HepG2 (cell line): ENCODE data around the gene GTF3C5. TPM values are rescaled to one million over a fixed set of nuclear protein-coding genes. Genes with fewer than 3 reads are reported as not detected.

Experiments used
- AHR ChIP-seq: IDR thresholded peaks from 2 replicates; pipeline ENCODE4 v1.6.1; 2018; ENCODE audit warnings: missing genetic modification reagents, missing compliant biosample characterization
- CBX5 ChIP-seq: sonication (generic); formaldehyde crosslinking; IDR thresholded peaks from 2 replicates; pipeline ENCODE4 v1.4.0; 2020; ENCODE audit warnings: missing genetic modification reagents, borderline replicate concordance
- CEBPG ChIP-seq: IDR thresholded peaks from 2 replicates; pipeline ENCODE4 v1.6.1; 2016
- FOXO1 ChIP-seq: sonication (generic); formaldehyde crosslinking; IDR thresholded peaks from 2 replicates; pipeline ENCODE4 v1.4.0; 2020; ENCODE audit warnings: missing genetic modification reagents
- GATA4 ChIP-seq: sonication (generic); IDR thresholded peaks from 2 replicates; pipeline ENCODE4 v1.6.1; 2016; ENCODE audit warnings: antibody characterized with exemption, low read depth, borderline replicate concordance
- MLXIP ChIP-seq: sonication (generic); formaldehyde crosslinking; IDR thresholded peaks from 2 replicates; pipeline ENCODE4 v1.9.0; 2021; ENCODE audit warnings: missing genetic modification reagents, borderline replicate concordance
- MTF1 ChIP-seq: sonication (generic); formaldehyde crosslinking; IDR thresholded peaks from 2 replicates; pipeline ENCODE4 v1.5.0; 2020; ENCODE audit warnings: missing genetic modification reagents
- MZF1 ChIP-seq: sonication (generic); formaldehyde crosslinking; IDR thresholded peaks from 2 replicates; pipeline ENCODE4 v1.8.1; 2023; ENCODE audit warnings: mild to moderate bottlenecking, missing genetic modification reagents, borderline replicate concordance
- NFAT5 ChIP-seq: sonication (generic); formaldehyde crosslinking; IDR thresholded peaks from 2 replicates; pipeline ENCODE4 v1.4.0; 2020; ENCODE audit warnings: missing genetic modification reagents
- RFXAP ChIP-seq: sonication (generic); formaldehyde crosslinking; IDR thresholded peaks from 2 replicates; pipeline ENCODE4 v1.4.0; 2020; ENCODE audit warnings: missing genetic modification reagents, borderline replicate concordance
- SAFB2 ChIP-seq: sonication (generic); formaldehyde crosslinking; IDR thresholded peaks from 2 replicates; pipeline ENCODE4 v1.5.1; 2020; ENCODE audit warnings: missing genetic modification reagents, low read depth, mild to moderate bottlenecking, borderline replicate concordance
- ZKSCAN8 ChIP-seq: IDR thresholded peaks from 2 replicates; pipeline ENCODE4 v1.6.1; 2016; ENCODE audit warnings: borderline replicate concordance, missing genetic modification reagents, missing compliant biosample characterization
- ZNF564 ChIP-seq: sonication (generic); formaldehyde crosslinking; IDR thresholded peaks from 2 replicates; pipeline ENCODE4 v1.8.1; 2023; ENCODE audit warnings: mild to moderate bottlenecking, missing genetic modification reagents
- ZZZ3 ChIP-seq: sonication (generic); formaldehyde crosslinking; IDR thresholded peaks from 2 replicates; pipeline ENCODE4 v1.4.0; 2020; ENCODE audit warnings: missing genetic modification reagents, mild to moderate bottlenecking, borderline replicate concordance
- polyA plus RNA-seq, 8 experiments: library from polyadenylated mRNA; depleted of rRNA in 3 of 8; stranded (reverse) in 7 of 8; unstranded in 1 of 8; fragments of >200 nt; fragmentation: Illumina TruSeq in 4 of 8; extraction: Trizol in 4 of 8; gene quantifications; 2 replicates each; pipeline versions ENCODE4 v1.2.1 to v1.2.3, GENCODE V29; 2011 to 2016; ENCODE audit warnings: low read depth in 4 of 8, missing spikeins in 1 of 8, mixed read lengths in 1 of 8; ENCODE audit not compliant: insufficient read depth in 1 of 8
- total RNA-seq, 5 experiments: library from RNA; depleted of rRNA; stranded (reverse); fragments of >200 nt; fragmentation: Illumina TruSeq; extraction: Trizol; gene quantifications; 2 replicates each; pipeline ENCODE4 v1.2.3, GENCODE V29; 2016; ENCODE audit warnings: low read depth in 1 of 5
- TF ChIP-seq, protein P1 (sequence below): sonication (generic); formaldehyde crosslinking; IDR thresholded peaks from 2 replicates; pipeline ENCODE4 v1.9.0; 2021; ENCODE audit warnings: missing genetic modification reagents, mild to moderate bottlenecking, borderline replicate concordance
- TF ChIP-seq, protein P2 (sequence below): sonication (generic); formaldehyde crosslinking; IDR thresholded peaks from 2 replicates; pipeline ENCODE4 v1.8.1; 2022; ENCODE audit warnings: low read depth, mild to moderate bottlenecking, missing genetic modification reagents

The GTF3C5 gene
- total and polyA plus RNA-seq, 2 of the 13 experiments (the other 11 are each of a cell fraction or from before 2014, with no cell fraction given): 66.9 to 92.6 TPM

- TF ChIP-seq ZZZ3 (CRISPR knock-in tag) (peak; percentile 59; the same call in 1 of the 2 replicates), CEBPG (CRISPR knock-in tag) (peak; percentile 28; the same call in 1 of the 2 replicates), MTF1 (CRISPR knock-in tag) (no peak), CBX5 (CRISPR knock-in tag) (peak; percentile 89; the same call in 1 of the 2 replicates), AHR (CRISPR knock-in tag) (peak; percentile 64; the same call in 1 of the 2 replicates), FOXO1 (CRISPR knock-in tag) (peak; percentile 32; the same call in 1 of the 2 replicates), MLXIP (CRISPR knock-in tag) (no peak; the same call in 1 of the 2 replicates), RFXAP (0 out of 2 replicates have a peak, but pooled peaks have one; percentile 53), SAFB2 (CRISPR knock-in tag) (no peak), NFAT5 (CRISPR knock-in tag) (peak; percentile 33; the same call in 1 of the 2 replicates), ZNF564 (CRISPR knock-in tag) (no peak; the same call in 1 of the 2 replicates), ZKSCAN8 (CRISPR knock-in tag) (peak; percentile 67; the same call in 1 of the 2 replicates), GATA4 (peak; percentile 39; the same call in 1 of the 2 replicates), MZF1 (CRISPR knock-in tag) (no peak)
- TF ChIP-seq, protein P1, sequence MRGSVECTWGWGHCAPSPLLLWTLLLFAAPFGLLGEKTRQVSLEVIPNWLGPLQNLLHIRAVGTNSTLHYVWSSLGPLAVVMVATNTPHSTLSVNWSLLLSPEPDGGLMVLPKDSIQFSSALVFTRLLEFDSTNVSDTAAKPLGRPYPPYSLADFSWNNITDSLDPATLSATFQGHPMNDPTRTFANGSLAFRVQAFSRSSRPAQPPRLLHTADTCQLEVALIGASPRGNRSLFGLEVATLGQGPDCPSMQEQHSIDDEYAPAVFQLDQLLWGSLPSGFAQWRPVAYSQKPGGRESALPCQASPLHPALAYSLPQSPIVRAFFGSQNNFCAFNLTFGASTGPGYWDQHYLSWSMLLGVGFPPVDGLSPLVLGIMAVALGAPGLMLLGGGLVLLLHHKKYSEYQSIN (CRISPR knock-in tag): no peak
- TF ChIP-seq, protein P2, sequence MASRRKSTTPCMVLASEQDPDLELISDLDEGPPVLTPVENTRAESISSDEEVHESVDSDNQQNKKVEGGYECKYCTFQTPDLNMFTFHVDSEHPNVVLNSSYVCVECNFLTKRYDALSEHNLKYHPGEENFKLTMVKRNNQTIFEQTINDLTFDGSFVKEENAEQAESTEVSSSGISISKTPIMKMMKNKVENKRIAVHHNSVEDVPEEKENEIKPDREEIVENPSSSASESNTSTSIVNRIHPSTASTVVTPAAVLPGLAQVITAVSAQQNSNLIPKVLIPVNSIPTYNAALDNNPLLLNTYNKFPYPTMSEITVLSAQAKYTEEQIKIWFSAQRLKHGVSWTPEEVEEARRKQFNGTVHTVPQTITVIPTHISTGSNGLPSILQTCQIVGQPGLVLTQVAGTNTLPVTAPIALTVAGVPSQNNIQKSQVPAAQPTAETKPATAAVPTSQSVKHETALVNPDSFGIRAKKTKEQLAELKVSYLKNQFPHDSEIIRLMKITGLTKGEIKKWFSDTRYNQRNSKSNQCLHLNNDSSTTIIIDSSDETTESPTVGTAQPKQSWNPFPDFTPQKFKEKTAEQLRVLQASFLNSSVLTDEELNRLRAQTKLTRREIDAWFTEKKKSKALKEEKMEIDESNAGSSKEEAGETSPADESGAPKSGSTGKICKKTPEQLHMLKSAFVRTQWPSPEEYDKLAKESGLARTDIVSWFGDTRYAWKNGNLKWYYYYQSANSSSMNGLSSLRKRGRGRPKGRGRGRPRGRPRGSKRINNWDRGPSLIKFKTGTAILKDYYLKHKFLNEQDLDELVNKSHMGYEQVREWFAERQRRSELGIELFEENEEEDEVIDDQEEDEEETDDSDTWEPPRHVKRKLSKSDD: no peak
Measured at GRCh38 chr9:133030317-133031129, at the start of gene GTF3C5 (continued).
